Right lobe of liver (tissue), 4 donors: ENCODE measurements around the gene ATR.

ENCODE experiments used
- POLR2A ChIP-seq: fragments of 450-650 bp; IDR thresholded peaks from one replicate; pipeline ENCODE4 v1.6.1; 2017; ENCODE audit warnings: antibody characterized with exemption, mild to moderate bottlenecking
- TF ChIP-seq, protein P1 (sequence below), 4 donors: fragments of 200-600 bp in 3 of 4; fragments of 450-650 bp in 1 of 4; IDR thresholded peaks; one replicate each; pipeline versions ENCODE4 v1.5.1 to v1.8.0; 2016 to 2022; ENCODE audit warnings: antibody characterized with exemption in 4 of 4, mild to moderate bottlenecking in 2 of 4
- donor health status: DM: no; HTN: no; CAD: no.
- donor health status: DM: no; HTN: no; CAD: no.
- donor health status: DM: no; HTN: yes; CAD: no.

DNA sequence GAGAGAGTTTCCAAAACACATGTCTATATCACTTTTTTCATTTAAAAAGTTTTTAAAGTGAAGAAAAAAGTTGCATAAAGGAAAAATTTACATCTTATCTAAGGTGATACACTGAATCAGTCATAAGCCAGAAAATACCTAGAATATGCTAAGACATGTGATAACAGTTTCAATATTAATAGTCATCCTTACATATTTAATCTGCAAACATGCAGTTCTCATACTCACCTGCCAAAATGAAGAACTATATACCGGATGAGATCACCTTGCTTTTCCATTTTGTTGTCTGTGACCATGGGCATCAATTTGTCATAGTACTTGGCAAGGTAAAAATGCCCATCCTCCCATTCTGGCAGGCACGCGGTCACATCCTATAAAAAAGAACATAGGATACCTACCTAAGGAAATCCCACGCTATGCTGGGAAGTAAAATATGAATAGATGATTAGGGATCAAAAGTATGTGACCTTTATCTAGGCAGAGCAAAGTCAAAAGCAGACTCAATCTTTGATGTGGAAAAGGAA lies 93.6 kb downstream of the ATR start:
- TF ChIP-seq POLR2A: no peak
- TF ChIP-seq, protein P1, sequence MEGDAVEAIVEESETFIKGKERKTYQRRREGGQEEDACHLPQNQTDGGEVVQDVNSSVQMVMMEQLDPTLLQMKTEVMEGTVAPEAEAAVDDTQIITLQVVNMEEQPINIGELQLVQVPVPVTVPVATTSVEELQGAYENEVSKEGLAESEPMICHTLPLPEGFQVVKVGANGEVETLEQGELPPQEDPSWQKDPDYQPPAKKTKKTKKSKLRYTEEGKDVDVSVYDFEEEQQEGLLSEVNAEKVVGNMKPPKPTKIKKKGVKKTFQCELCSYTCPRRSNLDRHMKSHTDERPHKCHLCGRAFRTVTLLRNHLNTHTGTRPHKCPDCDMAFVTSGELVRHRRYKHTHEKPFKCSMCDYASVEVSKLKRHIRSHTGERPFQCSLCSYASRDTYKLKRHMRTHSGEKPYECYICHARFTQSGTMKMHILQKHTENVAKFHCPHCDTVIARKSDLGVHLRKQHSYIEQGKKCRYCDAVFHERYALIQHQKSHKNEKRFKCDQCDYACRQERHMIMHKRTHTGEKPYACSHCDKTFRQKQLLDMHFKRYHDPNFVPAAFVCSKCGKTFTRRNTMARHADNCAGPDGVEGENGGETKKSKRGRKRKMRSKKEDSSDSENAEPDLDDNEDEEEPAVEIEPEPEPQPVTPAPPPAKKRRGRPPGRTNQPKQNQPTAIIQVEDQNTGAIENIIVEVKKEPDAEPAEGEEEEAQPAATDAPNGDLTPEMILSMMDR (IDR thresholded peaks at IDR 0.05): no peak
